Cortex of kidney (tissue), 1 donor: ENCODE measurements around the gene TREX2.

Experiments used
- DNase-seq: peaks from one replicate; lab custom pipeline; 2025; lab: John Stamatoyannopoulos, UW

The TREX2 gene

GRCh38 chrX:153445856-153446635 lies at the start of gene TREX2:
Gene TREX2 (minus strand): TSS chrX:153446056. CDS start chrX:153445430, 626 bp downstream.
- DNase-seq, result no peak

DNA sequence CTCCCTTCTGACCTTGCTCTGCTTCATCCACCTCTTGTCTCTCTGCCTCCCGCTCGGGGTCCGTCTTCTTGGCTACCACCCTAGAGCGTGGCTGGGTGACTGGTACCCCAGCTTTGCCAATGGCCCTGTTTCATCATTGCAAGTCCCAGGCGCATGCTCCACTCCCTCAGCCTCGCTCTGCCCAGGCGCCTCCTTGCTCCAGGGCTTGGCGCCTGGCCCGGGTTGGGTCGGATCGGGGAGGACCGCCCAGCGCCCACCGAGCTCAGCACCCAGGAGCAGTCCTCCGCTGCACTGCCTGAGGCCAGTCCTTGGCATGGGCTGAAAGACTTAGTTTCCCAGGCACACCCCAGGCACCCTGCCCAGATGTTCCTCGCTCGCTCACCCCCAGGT lies 49.5 kb upstream of the TREX2 start:
- DNase-seq, result no peak

DNA sequence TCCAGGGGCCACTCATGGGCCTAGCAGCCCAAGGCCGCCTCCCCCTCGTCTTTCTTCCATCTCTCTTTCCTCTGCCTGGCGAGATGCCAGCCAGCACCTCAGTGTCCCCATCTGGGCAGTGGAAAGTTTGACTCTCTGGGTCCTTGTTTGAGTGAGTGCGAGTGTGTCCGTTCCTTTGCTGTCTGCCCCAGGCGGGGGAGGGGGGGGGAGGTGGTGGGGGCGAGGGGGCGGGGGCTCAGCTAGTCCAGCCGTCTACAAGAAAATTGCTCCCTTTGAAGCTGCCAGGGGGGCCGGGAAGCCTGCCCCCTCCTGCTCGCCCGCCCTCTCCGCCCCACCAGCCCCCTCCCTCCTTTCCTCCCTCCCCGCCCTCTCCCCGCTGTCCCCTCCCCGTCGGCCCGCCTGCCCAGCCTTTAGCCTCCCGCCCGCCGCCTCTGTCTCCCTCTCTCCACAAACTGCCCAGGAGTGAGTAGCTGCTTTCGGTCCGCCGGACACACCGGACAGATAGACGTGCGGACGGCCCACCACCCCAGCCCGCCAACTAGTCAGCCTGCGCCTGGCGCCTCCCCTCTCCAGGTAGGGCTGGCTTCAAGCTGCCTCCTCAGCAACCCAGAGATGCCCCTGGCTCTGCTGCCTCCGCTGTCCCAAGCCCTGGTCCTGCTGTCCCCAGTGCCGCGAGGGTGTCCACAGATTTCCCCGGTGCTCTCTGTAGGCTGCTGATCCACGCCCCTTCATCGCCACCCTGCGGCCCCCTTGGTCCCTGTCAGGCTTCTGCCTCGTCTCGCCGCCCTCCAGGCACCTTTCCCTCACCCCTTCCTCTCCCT lies 48.9 kb upstream of the TREX2 start, which contains the start of gene BGN:
Gene BGN, plus strand, starts transcription at position 440 of the 821 bp plus-strand sequence. CDS start 9,652 bp downstream, outside the sequence.
- no peak for DNase-seq

- DNase-seq, result no peak
Measured at GRCh38 chrX:153494061-153494460, 48.2 kb upstream of the TREX2 start.

DNA sequence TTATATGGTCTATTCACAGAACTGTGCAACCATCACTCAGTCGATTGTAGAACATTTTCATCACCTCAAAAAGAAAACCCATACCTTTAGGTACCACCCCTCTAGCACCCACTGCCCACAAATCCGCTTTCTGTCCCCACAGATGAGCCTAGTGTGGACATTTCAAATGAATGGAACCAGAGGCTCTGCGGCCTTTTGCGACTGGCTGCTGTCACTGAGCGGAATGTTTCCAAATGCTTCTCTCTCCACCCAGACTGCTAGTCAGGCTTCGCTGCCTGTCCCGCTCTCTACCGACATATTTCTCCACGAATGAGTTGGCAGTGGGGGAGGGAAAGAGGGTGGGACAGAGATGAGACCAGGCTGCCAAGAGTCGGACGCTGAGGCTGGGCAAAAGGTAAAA lies 47.2 kb upstream of the TREX2 start:
- no peak for DNase-seq

- no peak for DNase-seq
Measured at GRCh38 chrX:153492543-153492942, 46.7 kb upstream of the TREX2 start.

GRCh38 chrX:153491918-153492317 lies 46.1 kb upstream of the TREX2 start:
- no peak for DNase-seq

DNA sequence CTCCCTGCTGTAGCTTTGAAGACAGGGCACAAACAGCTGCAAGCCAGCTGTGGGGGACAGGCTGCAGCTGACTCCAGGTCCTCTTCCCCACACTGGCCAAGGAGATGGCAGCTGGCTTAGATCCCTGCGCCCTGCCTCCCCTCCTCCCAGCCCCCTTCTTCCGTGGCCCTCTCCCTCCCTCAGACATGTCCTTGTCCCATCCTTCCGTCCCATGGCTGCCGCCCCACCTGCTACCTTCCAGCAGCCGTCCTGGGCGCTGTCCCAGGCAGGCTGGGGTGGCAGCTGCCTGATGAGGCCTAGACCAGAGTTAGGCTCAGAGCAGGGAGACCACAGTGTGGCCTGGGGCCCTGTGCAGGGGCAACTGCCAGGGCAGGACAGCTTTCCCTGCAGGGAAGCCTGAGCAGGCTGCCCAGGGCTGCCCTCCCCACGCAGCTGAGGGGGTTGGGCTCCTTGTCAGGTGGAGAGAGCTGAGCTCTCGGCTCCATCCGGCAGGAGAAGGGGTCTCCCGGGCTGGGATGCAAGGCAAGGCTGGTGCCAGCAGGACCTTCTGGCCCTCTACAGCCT lies 45.6 kb upstream of the TREX2 start:
- no peak for DNase-seq

DNA sequence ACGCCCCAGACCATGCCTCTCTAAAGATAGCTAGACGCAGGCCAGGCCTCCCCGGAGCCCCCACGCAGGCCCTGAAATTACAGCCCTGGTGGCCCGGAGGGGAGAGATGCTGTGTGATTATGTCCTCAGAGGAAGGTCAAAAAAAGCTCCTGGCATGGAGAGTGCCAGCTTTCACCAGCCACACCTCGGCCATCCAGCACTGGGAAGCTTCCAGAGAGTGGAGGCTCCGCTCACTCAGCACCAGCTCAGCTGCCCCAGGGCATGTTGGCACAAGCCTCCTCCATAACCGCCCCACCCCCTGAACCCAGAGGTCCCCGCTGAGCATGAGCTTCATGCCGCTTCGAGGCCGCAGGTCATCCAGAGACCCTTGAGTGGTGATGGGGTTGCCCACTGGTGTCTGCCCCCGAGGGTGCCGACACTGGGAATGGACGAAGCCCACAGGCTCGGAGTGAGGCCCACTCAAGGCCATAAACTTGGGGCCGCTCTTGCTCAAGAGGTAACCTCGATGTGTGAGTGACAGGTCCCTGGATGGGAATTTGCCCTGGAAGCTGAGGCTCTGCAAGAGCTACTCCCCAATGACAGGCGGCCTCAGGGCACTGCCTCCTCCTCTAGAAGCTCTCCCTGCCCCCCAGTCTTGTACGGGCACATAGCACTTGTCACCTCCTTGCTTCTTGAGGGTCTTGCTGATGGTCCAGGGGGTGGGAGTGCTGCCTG lies 44.5 kb upstream of the TREX2 start:
- DNase-seq, result no peak

GRCh38 chrX:153488231-153488914 lies 42.5 kb upstream of the TREX2 start:
- DNase-seq, result no peak

- DNase-seq, result no peak
Measured at GRCh38 chrX:153487590-153488071, 41.8 kb upstream of the TREX2 start.

DNA sequence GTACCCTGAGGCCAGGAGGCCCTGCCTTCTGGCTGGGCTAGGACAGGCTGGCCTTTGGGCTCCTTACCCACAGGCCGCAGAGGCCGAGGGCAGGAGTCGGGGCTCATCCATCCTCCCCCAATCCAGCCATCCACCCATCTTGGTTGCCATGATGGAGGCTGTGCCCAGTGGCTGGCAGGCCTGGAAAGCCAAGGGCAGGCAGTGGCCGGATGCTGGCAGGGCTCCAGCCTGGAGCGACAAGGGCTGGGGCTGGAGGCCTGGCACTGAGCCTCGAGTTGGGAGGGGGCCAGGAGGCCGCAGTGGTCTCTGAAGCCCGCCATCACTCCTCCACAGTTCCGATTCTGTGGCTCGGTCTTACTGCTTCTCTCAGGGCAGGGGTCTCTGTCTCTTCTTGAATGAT lies 40.3 kb upstream of the TREX2 start:
- DNase-seq, result no peak

- DNase-seq, result no peak
Measured at GRCh38 chrX:153485396-153486080, 39.7 kb upstream of the TREX2 start.

- DNase-seq, result no peak
Measured at GRCh38 chrX:153482376-153483015, 36.6 kb upstream of the TREX2 start.

DNA sequence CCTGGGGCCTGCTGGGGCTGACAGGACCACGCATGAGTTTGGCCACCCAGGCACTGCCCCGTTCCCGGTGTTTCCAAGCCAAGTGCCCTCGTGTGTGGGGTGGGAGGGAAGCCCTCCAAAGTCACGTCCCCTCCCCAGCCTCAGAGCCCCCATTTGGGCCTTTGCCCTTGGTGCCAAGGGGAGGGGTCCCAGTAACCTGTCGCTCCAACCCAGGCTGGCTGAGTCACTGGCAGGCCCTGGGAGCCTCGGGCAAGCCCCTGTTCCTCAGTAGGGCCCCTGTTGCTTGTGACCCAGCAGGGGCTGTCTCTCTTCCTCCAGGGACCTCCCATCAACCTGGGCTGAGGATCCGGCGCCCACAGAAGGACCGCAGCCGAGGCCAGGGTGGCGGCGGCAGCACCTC lies 35.2 kb upstream of the TREX2 start:
- DNase-seq, result no peak

DNA sequence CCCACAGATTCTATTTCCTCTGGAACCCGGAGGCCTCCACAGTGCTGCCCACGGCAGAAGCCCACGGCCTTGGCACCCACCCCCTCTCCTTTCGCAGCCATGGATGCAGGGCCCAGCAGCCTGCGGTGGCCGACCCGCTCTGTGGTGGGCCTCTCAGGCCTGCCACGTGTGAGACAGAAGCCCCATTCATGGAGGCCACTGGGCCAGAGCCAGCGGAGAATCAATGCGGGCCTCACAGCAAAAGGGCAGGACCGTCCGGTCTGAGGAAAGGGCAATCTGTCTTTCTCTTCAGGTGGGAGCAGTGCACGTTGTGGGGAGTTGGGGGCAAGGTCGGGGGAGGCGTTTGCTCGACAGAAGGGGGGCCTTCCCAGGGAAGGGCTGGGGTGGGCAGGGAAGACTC lies 32.9 kb upstream of the TREX2 start:
- no peak for DNase-seq

DNA sequence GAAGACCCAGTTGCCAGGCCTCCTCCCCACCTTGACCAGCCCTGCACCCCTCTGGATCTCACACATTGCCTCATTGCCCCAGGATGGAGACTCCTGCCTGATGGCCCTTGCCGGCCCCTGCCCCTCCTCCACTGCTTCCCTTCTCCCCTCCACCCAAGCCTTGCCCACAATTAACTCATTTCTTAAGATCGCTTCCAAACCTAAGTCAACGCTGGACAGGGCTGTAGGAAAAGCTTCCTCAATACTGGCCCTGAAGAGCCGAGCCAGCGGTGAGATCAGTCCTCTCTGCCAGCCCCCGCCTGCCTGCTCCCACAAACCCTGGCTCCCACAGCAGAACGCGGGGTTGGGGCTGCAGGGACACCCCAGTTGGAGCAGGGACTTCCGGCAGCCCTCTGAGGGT lies 32.0 kb upstream of the TREX2 start:
- no peak for DNase-seq

DNA sequence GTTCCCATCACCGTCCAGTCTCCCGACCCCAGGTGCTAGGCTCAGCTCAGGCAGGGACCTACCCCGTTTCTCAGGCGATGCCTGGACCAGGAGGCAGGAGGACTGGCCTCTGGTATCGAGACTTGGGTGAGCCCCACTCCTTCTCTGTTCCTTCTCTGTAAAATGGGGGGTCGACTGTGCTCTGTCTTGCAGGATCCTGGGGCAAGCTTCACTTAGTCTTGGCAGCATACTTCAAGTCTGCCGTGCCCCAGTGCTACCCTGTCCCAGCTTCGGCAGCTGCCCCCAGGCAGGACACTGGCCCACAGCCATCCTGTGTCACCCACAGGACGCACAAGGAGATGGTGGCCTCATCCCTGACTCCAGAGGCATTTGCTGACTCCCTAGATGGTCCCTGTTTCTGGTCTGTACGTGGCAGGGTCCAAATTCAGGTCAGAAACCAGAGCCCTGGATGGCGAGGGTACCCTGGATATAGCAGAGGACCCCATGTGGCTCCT lies 31.6 kb upstream of the TREX2 start:
- no peak for DNase-seq

GRCh38 chrX:153476666-153477363 lies 31.0 kb upstream of the TREX2 start:
- DNase-seq, result no peak
